Stomach (tissue), 9 donors: Measurements from ENCODE around the gene SGPP2. TPM values are rescaled to one million over a fixed set of nuclear protein-coding genes. Genes with fewer than 3 reads are reported as not detected.

Source experiments
- DNase-seq, 2 donors: peaks; one replicate each; pipeline versions ENCODE4 v3.0.0 to v3.0.0-alpha.2; 2013 to 2019
- H3K27ac ChIP-seq, 5 donors: fragments of 200-600 bp in 4 of 5; sonication (generic) in 4 of 5; one replicate each; pipeline ENCODE4 v1.5.1; 2013 to 2019; ENCODE audit warnings: mild to moderate bottlenecking in 1 of 5, moderate library complexity in 1 of 5
- H3K27me3 ChIP-seq, 3 donors: fragments of 200-600 bp; sonication (generic); one replicate each; pipeline ENCODE4 v1.5.1; 2017 to 2019; ENCODE audit warnings: mixed run types in 1 of 3
- H3K36me3 ChIP-seq, 4 donors: fragments of 200-600 bp; sonication (generic); 1 replicate in 3 of 4; 2 replicates in 1 of 4; pipeline ENCODE4 v1.5.1; 2016 to 2019
- H3K4me1 ChIP-seq, 4 donors: fragments of 200-600 bp; sonication (generic); one replicate each; pipeline ENCODE4 v1.5.1; 2016 to 2019
- H3K4me3 ChIP-seq, 4 donors: fragments of 200-600 bp; sonication (generic) in 3 of 4; one replicate each; pipeline ENCODE4 v1.5.1; 2016 to 2019; ENCODE audit warnings: mild to moderate bottlenecking in 1 of 4
- H3K9me3 ChIP-seq, 4 donors: fragments of 200-600 bp; sonication (generic); one replicate each; pipeline ENCODE4 v1.5.1; 2016 to 2019
- EP300 ChIP-seq: sonication (generic); formaldehyde crosslinking; IDR thresholded peaks from one replicate; pipeline ENCODE4 v1.6.1; 2017; ENCODE audit warnings: antibody characterized with exemption
- POLR2A ChIP-seq, 4 donors: fragments of 450-650 bp; IDR thresholded peaks; one replicate each; pipeline ENCODE4 v1.6.1; 2016; ENCODE audit warnings: antibody characterized with exemption in 4 of 4, control low read depth in 2 of 4, mild to moderate bottlenecking in 1 of 4, moderate library complexity in 1 of 4
- POLR2AphosphoS5 ChIP-seq, 3 donors: sonication (generic); formaldehyde crosslinking; IDR thresholded peaks; one replicate each; pipeline ENCODE4 v1.6.1; 2016; ENCODE audit warnings: antibody characterized with exemption in 3 of 3
- WGBS, 5 donors: extraction: QIAGEN DNeasy Blood & Tissue Kit in 3 of 5; methylation state at CpG; one replicate each; pipeline versions ENCODE4 v1.1.5 to v1.1.7; 2013 to 2018; 5-methylcytosine and 5-hydroxymethylcytosine counted together
- intact Hi-C: fragments of 100-400 bp; cut with DNase I; formaldehyde crosslinking; loops from one replicate; pipeline ENCODE4 v1.15.1; 2023; ENCODE audit warnings: low total_unique reads
- polyA plus RNA-seq, 3 donors: library from polyadenylated mRNA; stranded (reverse); fragments of 200-250 nt; gene quantifications; one replicate each; pipeline ENCODE4 v1.2.3, GENCODE V29; 2013
- total RNA-seq, 5 donors: library from RNA; depleted of rRNA; stranded (reverse); fragments of >200 nt; gene quantifications; one replicate each; pipeline versions ENCODE4 v1.1.0 to v1.2.3, GENCODE V29; 2014 to 2016
- TF ChIP-seq, protein P1 (sequence below), 7 experiments: fragments of 450-650 bp in 4 of 7; fragments of 200-600 bp in 3 of 7; sonication (generic) in 3 of 7; IDR thresholded peaks; one replicate each; pipeline ENCODE4 v1.5.1; 2016 to 2019; ENCODE audit warnings: antibody characterized with exemption in 7 of 7, control low read depth in 2 of 7, mild to moderate bottlenecking in 1 of 7
- donor health status: healthy with polysubstance abuse.
- donor health status: Bipolar disorder and iron deficiency.
- donor health status: healthy.

Gene SGPP2
- total and polyA plus RNA-seq, 8 donors, result 1.7 to 50.4 (median 21.0) TPM

DNA sequence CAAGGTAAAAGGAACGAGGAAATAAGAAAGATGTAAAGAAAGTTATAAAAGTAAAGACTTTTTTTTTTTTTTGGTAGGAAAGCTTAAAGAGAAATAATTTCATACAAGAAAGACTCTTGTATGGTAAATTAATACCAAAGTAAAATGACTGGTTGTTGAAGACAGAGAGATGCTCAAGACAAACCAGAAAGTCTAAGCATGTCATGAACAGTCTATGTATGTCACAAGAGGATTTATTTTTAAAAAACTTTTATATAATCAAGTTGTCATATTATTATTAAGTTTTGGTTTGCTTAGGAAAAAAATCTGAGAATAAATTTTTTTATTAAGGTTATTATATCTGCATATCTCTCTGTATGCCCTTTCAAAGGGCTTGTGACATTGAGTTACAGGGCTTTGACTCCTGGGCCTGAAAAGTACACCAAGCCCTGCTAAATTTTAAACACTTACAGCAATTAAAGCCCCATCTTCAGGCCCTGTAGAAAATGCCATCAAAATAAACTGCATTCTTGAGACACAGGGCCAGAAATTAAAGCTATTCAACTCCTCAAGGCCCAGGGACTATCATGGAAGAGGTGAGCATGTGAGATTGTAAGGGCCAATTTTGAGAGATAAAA, 10.9 kb upstream of the SGPP2 start:
- no peaks in the 10 kb centered on the region for H3K27me3 ChIP-seq
- peaks cover 0 to 19% (median 4%) of the 10 kb centered on the region in 4 donors for H3K9me3 ChIP-seq
- no peak for TF ChIP-seq POLR2A (IDR thresholded peaks at IDR 0.05)
- TF ChIP-seq POLR2AphosphoS5 (IDR thresholded peaks at IDR 0.05), result no peak
- TF ChIP-seq EP300, result no peak
- TF ChIP-seq, protein P1, sequence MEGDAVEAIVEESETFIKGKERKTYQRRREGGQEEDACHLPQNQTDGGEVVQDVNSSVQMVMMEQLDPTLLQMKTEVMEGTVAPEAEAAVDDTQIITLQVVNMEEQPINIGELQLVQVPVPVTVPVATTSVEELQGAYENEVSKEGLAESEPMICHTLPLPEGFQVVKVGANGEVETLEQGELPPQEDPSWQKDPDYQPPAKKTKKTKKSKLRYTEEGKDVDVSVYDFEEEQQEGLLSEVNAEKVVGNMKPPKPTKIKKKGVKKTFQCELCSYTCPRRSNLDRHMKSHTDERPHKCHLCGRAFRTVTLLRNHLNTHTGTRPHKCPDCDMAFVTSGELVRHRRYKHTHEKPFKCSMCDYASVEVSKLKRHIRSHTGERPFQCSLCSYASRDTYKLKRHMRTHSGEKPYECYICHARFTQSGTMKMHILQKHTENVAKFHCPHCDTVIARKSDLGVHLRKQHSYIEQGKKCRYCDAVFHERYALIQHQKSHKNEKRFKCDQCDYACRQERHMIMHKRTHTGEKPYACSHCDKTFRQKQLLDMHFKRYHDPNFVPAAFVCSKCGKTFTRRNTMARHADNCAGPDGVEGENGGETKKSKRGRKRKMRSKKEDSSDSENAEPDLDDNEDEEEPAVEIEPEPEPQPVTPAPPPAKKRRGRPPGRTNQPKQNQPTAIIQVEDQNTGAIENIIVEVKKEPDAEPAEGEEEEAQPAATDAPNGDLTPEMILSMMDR (IDR thresholded peaks at IDR 0.05), result no peak
- no peak overlapping the region for H3K27ac ChIP-seq
- H3K4me1 ChIP-seq, result no peaks in the 10 kb centered on the region
- intact Hi-C loops, result no loop called here
- no peaks in the 10 kb centered on the region for H3K36me3 ChIP-seq
- 81 to 95% (median 83%) methylated on average over 1 of the region's 1 CpG for WGBS, 5 donors
- no peak for DNase-seq
- H3K4me3 ChIP-seq, result no peak overlapping the region

DNA sequence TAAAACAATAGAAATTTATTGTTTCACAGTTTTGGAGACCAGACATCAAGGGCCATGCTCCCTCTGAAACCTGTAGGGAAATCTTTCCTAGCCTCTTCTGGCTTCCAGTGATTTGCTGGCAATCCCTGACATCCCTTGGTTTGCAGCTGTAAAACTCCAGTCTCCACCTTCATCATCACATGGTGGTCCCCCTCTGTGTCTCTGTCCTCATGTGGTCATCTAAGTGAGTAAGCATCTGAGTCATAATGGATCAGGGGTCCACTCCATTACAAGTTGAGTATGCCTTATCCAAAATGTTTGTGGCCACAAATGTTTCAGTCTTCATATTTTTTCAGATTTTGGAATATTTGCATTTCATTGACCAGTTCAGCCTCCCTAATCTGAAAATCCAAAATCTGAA, 5.6 kb upstream of the SGPP2 start:
- intact Hi-C loops, result no loop called here

DNA sequence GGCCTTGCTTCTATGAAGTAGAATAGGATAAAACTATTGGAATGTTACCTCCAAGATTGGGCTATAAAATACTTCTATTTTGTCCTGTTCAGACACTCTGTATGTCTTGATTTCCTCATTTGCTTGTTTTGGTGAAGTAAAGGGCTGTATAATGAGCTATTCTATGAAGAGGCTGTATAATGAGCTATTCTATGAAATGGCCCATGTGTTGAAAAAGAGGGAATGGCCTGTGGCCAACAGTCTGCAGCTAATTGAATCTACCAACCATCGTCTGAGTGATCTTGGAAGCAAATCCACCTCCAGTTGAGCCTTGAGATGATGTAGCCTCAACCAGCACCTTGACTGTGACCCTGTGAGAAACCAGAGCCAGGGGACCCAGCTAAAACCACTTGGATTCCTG, 3.8 kb upstream of the SGPP2 start:
- TF ChIP-seq EP300 (no peak), POLR2AphosphoS5 (IDR thresholded peaks at IDR 0.05) (no peak), POLR2A (IDR thresholded peaks at IDR 0.05) (no peak)
- TF ChIP-seq, protein P1 (IDR thresholded peaks at IDR 0.05), result no peak
- no peak overlapping the region for H3K4me3 ChIP-seq
- no peaks in the 10 kb centered on the region for H3K36me3 ChIP-seq
- intact Hi-C loops, result no loop called here
- no peak for DNase-seq
- peaks cover 0 to 46% (median 21%) of the 10 kb centered on the region in 3 donors for H3K27me3 ChIP-seq
- 60 to 81% (median 69%) methylated on average over 1 of the region's 1 CpG for WGBS, 5 donors
- peaks cover 13 to 21% (median 17%) of the 10 kb centered on the region in 4 donors for H3K4me1 ChIP-seq
- no peak overlapping the region for H3K27ac ChIP-seq
- peaks cover 0 to 9% (median 0%) of the 10 kb centered on the region in 4 donors for H3K9me3 ChIP-seq

More for the DNA sequence above, 5.6 kb upstream of the SGPP2 start:
- peaks cover 0 to 14% (median 0%) of the 10 kb centered on the region in 4 donors for H3K9me3 ChIP-seq
- no peak for DNase-seq
- H3K36me3 ChIP-seq, result no peaks in the 10 kb centered on the region
- H3K27me3 ChIP-seq, result peaks cover 0 to 28% (median 5%) of the 10 kb centered on the region in 3 donors
- TF ChIP-seq, protein P1 (IDR thresholded peaks at IDR 0.05), result no peak
- no peak for TF ChIP-seq EP300
- TF ChIP-seq POLR2A (IDR thresholded peaks at IDR 0.05), result no peak
- TF ChIP-seq POLR2AphosphoS5 (IDR thresholded peaks at IDR 0.05), result no peak
- no peak overlapping the region for H3K27ac ChIP-seq
- no peak overlapping the region for H3K4me3 ChIP-seq
- H3K4me1 ChIP-seq, result peaks cover 2 to 4% (median 3%) of the 10 kb centered on the region in 4 donors

DNA sequence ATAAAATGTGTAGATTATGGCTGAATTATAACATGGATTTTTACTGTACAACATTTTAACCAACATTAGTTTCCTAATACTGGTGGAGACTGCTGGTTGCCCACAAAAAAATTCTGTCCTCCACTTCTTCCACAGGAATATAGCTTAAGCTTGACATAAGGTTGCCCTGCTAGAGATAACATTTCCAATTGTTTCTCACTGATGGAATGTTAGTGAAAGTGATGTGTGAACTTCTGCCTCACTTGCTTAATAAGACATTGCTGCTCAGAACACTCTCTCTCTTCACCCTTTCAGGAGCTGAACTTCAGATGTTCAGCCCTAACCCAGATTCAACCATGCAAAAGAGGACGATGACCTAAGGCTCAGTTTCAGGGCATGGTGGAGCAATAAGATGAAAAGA, 2.7 kb upstream of the SGPP2 start:
- H3K36me3 ChIP-seq, result no peaks in the 10 kb centered on the region
- no peak overlapping the region for H3K4me3 ChIP-seq
- WGBS, 5 donors, result 83 to 96% (median 87%) methylated on average over 1 of the region's 1 CpG
- TF ChIP-seq POLR2A (IDR thresholded peaks at IDR 0.05), result no peak
- TF ChIP-seq EP300, result no peak
- no peak for TF ChIP-seq POLR2AphosphoS5 (IDR thresholded peaks at IDR 0.05)
- TF ChIP-seq, protein P1 (IDR thresholded peaks at IDR 0.05), result no peak
- H3K9me3 ChIP-seq, result peaks cover 0 to under 1% (median 0%) of the 10 kb centered on the region in 4 donors
- no peak overlapping the region for H3K27ac ChIP-seq
- DNase-seq, result no peak
- peaks cover 0 to 50% (median 22%) of the 10 kb centered on the region in 3 donors for H3K27me3 ChIP-seq
- intact Hi-C loops, result no loop called here
- peaks cover 13 to 25% (median 18%) of the 10 kb centered on the region in 4 donors for H3K4me1 ChIP-seq
